Hepatocyte (in vitro differentiated cells): Measurements from ENCODE around the gene ARHGAP6. TPM values are rescaled to one million over a fixed set of nuclear protein-coding genes. Genes with fewer than 3 reads are reported as not detected.

Experiments used
- DNase-seq: peaks from one replicate; pipeline ENCODE4 v3.0.0-alpha.2; 2016; ENCODE audit warnings: low spot score
- H2AFZ ChIP-seq: fragments of 200-600 bp; sonication (generic); 2 replicates; pipeline ENCODE4 v1.6.0; 2016; ENCODE audit warnings: antibody characterized with exemption, mild to moderate bottlenecking
- H3K27ac ChIP-seq: fragments of 200-600 bp; sonication (generic); 2 replicates; pipeline ENCODE4 v1.5.1; 2016; ENCODE audit warnings: mild to moderate bottlenecking
- H3K27me3 ChIP-seq: fragments of 200-600 bp; sonication (generic); 2 replicates; pipeline ENCODE4 v1.6.1; 2016
- H3K36me3 ChIP-seq: fragments of 200-600 bp; sonication (generic); replicated peaks from 2 replicates; pipeline ENCODE4 v1.5.1; 2016; ENCODE audit warnings: low read depth; ENCODE audit not compliant: insufficient read depth
- H3K4me1 ChIP-seq: fragments of 200-600 bp; sonication (generic); 2 replicates; pipeline ENCODE4 v1.5.1; 2016; ENCODE audit warnings: mild to moderate bottlenecking, moderate library complexity; ENCODE audit not compliant: insufficient read depth
- H3K4me2 ChIP-seq: fragments of 200-600 bp; sonication (generic); 2 replicates; pipeline ENCODE4 v1.6.0; 2016
- H3K4me3 ChIP-seq: fragments of 200-600 bp; sonication (generic); 2 replicates; pipeline ENCODE4 v1.5.1; 2016; ENCODE audit warnings: mild to moderate bottlenecking
- H3K79me2 ChIP-seq: fragments of 200-600 bp; sonication (generic); 2 replicates; pipeline ENCODE4 v1.6.0; 2017; ENCODE audit warnings: mild to moderate bottlenecking
- H3K9me2 ChIP-seq: fragments of 200-600 bp; sonication (generic); replicated peaks from 2 replicates; pipeline ENCODE4 v1.6.0; 2017; ENCODE audit warnings: mild to moderate bottlenecking; ENCODE audit not compliant: insufficient read depth
- H3K9me3 ChIP-seq: fragments of 200-600 bp; sonication (generic); 2 replicates; pipeline ENCODE4 v1.5.1; 2016; ENCODE audit warnings: low read depth, mild to moderate bottlenecking
- H4K20me1 ChIP-seq: fragments of 200-600 bp; sonication (generic); 2 replicates; pipeline ENCODE4 v1.6.0; 2016; ENCODE audit warnings: mild to moderate bottlenecking; ENCODE audit not compliant: insufficient read depth, poor library complexity, severe bottlenecking
- CTCF ChIP-seq: fragments of 200-600 bp; sonication (generic); IDR thresholded peaks from 2 replicates; pipeline ENCODE4 v1.5.1; 2016; ENCODE audit warnings: antibody characterized with exemption, mild to moderate bottlenecking; ENCODE audit not compliant: poor library complexity
- EZH2 ChIP-seq: fragments of 200-600 bp; sonication (generic); IDR thresholded peaks from 2 replicates; pipeline ENCODE4 v1.6.1; 2016; ENCODE audit warnings: antibody characterized with exemption, mild to moderate bottlenecking, borderline replicate concordance
- EZH2phosphoT487 ChIP-seq: fragments of 200-600 bp; sonication (generic); IDR thresholded peaks from one replicate; pipeline ENCODE4 v1.6.1; 2018; ENCODE audit warnings: antibody characterized with exemption, mild to moderate bottlenecking, low read depth, moderate library complexity; ENCODE audit not compliant: unreplicated experiment, severe bottlenecking
- whole genome bisulfite sequencing: methylation state at CpG from one replicate; pipeline ENCODE4 v1.1.6; 2016; ENCODE audit warnings: low lambda C conversion rate; ENCODE audit errors: missing lambda C conversion rate; 5-methylcytosine and 5-hydroxymethylcytosine counted together
- polyA plus RNA-seq: library from polyadenylated mRNA; unstranded; fragments of >200 nt; fragmentation: Nextera tagmentation; extraction: Ambion mirVana; gene quantifications from 2 replicates; pipeline ENCODE4 v1.2.1, GENCODE V29; 2016
- total RNA-seq: library from RNA; depleted of rRNA; stranded (reverse); fragments of >200 nt; gene quantifications from 2 replicates; pipeline ENCODE4 v1.2.3, GENCODE V29; 2014

Gene ARHGAP6
- total and polyA plus RNA-seq, 2 experiments from 2014 or later = 4.9 to 6.9 TPM

- H3K27me3 ChIP-seq = no peaks in the 10 kb centered on the region
- no peak for DNase-seq
- no peak overlapping the region for H3K4me3 ChIP-seq
- H3K9me2 ChIP-seq = no peaks in the 10 kb centered on the region
- no peak overlapping the region for H3K27ac ChIP-seq
- H2AFZ ChIP-seq = no peak overlapping the region
- H3K79me2 ChIP-seq = no peaks in the 10 kb centered on the region
- no peaks in the 10 kb centered on the region for H3K36me3 ChIP-seq
- peaks cover 6% of the 10 kb centered on the region for H3K4me1 ChIP-seq
- H3K4me2 ChIP-seq = no peak overlapping the region
- no peaks in the 10 kb centered on the region for H3K9me3 ChIP-seq
- 33% methylated on average over 3 of the region's 3 CpGs for WGBS
- H4K20me1 ChIP-seq = no peaks in the 10 kb centered on the region
- TF ChIP-seq EZH2phosphoT487 (no peak), EZH2 (no peak), CTCF (no peak)
These were observed 262.1 kb downstream of the ARHGAP6 start for GRCh38 chrX:11403631-11404030.

GRCh38 chrX:11401966-11402365 is 263.8 kb downstream of the ARHGAP6 start:
- H3K4me1 ChIP-seq = no peaks in the 10 kb centered on the region
- no peaks in the 10 kb centered on the region for H3K9me2 ChIP-seq
- 70% methylated on average over 2 of the region's 2 CpGs for whole genome bisulfite sequencing
- H3K27ac ChIP-seq = no peak overlapping the region
- no peak overlapping the region for H2AFZ ChIP-seq
- H3K9me3 ChIP-seq = no peaks in the 10 kb centered on the region
- no peak overlapping the region for H3K4me2 ChIP-seq
- no peaks in the 10 kb centered on the region for H3K27me3 ChIP-seq
- no peaks in the 10 kb centered on the region for H3K36me3 ChIP-seq
- no peaks in the 10 kb centered on the region for H4K20me1 ChIP-seq
- DNase-seq = no peak
- TF ChIP-seq EZH2phosphoT487 (no peak), CTCF (no peak), EZH2 (no peak)
- H3K4me3 ChIP-seq = no peak overlapping the region
- H3K79me2 ChIP-seq = no peaks in the 10 kb centered on the region

- H3K79me2 ChIP-seq = no peaks in the 10 kb centered on the region
- H3K27me3 ChIP-seq = no peaks in the 10 kb centered on the region
- DNase-seq = no peak
- H3K4me2 ChIP-seq = no peak overlapping the region
- H3K27ac ChIP-seq = no peak overlapping the region
- H3K4me1 ChIP-seq = no peaks in the 10 kb centered on the region
- no peaks in the 10 kb centered on the region for H3K36me3 ChIP-seq
- H4K20me1 ChIP-seq = no peaks in the 10 kb centered on the region
- H3K4me3 ChIP-seq = no peak overlapping the region
- H3K9me2 ChIP-seq = no peaks in the 10 kb centered on the region
- H3K9me3 ChIP-seq = no peaks in the 10 kb centered on the region
- no peak overlapping the region for H2AFZ ChIP-seq
- 89% methylated on average over 2 of the region's 2 CpGs for WGBS
- no peak for TF ChIP-seq EZH2phosphoT487
These were observed 266.1 kb downstream of the ARHGAP6 start for GRCh38 chrX:11399489-11400094.

- H3K4me1 ChIP-seq = no peaks in the 10 kb centered on the region
- H3K36me3 ChIP-seq = no peaks in the 10 kb centered on the region
- no peak for DNase-seq
- no peaks in the 10 kb centered on the region for H3K27me3 ChIP-seq
- no peak overlapping the region for H3K4me3 ChIP-seq
- H4K20me1 ChIP-seq = no peaks in the 10 kb centered on the region
- H3K4me2 ChIP-seq = no peak overlapping the region
- no peak for TF ChIP-seq EZH2phosphoT487
- no peak overlapping the region for H3K27ac ChIP-seq
- no peaks in the 10 kb centered on the region for H3K9me2 ChIP-seq
- 57% methylated on average over 1 of the region's 1 CpG for WGBS
- no peaks in the 10 kb centered on the region for H3K79me2 ChIP-seq
- no peaks in the 10 kb centered on the region for H3K9me3 ChIP-seq
- H2AFZ ChIP-seq = no peak overlapping the region
These were observed 266.9 kb downstream of the ARHGAP6 start for GRCh38 chrX:11398785-11399184.
